HepG2 (cell line): ENCODE measurements around the gene TARBP2. TPM values are rescaled to one million over a fixed set of nuclear protein-coding genes. Genes with fewer than 3 reads are reported as not detected.

ENCODE experiments used
- ATAC-seq: fragments of 200-7000 bp; cut with Tn5 transposase; 3 replicates; pipeline ENCODE4 v1.9.1; 2020; ENCODE audit warnings: mild to moderate bottlenecking, moderate library complexity
- BruUV-seq: library from RNA; stranded (reverse); fragments of 400-500 nt; replicated peaks from 2 replicates; lab custom pipeline; 2021; lab: Mats Ljungman, UMichigan
- CTCF ChIA-PET: fragments of 300-600 bp; formaldehyde crosslinking; extraction: SDS; loops from one replicate; lab custom pipeline; 2021; ENCODE audit warnings: low total read pairs, inconsistent platforms, low intra/inter-chr PET ratio; lab: Yijun Ruan, JAX
- POLR2A ChIA-PET: fragments of 350-600 bp; sonication (Branson Sonifier 250); formaldehyde crosslinking; loops from one replicate; lab custom pipeline; 2020; ENCODE audit warnings: antibody characterized with exemption, inconsistent platforms; lab: Yijun Ruan, JAX
- DNase-seq: peaks from one replicate; pipeline ENCODE4 v3.0.0-alpha.2; 2015; ENCODE audit warnings: low spot score
- FAIRE-seq: peaks from 3 replicates; lab custom pipeline; 2011; peaks lifted over from hg19 to GRCh38; lab: Jason Lieb, UNC
- H2AFZ ChIP-seq: one replicate; pipeline ENCODE4 v1.6.1; 2011; ENCODE audit warnings: low read length, inconsistent platforms
- H3K27ac ChIP-seq: fragments of 300-600 bp; 3 replicates; pipeline ENCODE4 v1.8.0; 2011; ENCODE audit warnings: mixed run types, mild to moderate bottlenecking, mixed read lengths, low read length, inconsistent platforms; ENCODE audit not compliant: insufficient read depth; ENCODE audit errors: extremely low read length
- H3K27me3 ChIP-seq, 2 experiments: fragments of 200-600 bp in 1 of 2; 2 replicates in 1 of 2; 3 replicates in 1 of 2; pipeline versions ENCODE4 v1.6.0 to v1.8.0; 2011; ENCODE audit warnings: low read length in 2 of 2, mild to moderate bottlenecking in 2 of 2, moderate library complexity in 2 of 2, inconsistent platforms in 1 of 2; ENCODE audit not compliant: insufficient read depth in 2 of 2, control insufficient read depth in 1 of 2
- H3K36me3 ChIP-seq, 2 experiments: fragments of 200-600 bp in 1 of 2; replicated peaks in 1 of 2; 2 replicates in 1 of 2; 3 replicates in 1 of 2; pipeline versions ENCODE4 v1.5.1 to v1.8.0; 2011; ENCODE audit warnings: low read length in 2 of 2, inconsistent platforms in 1 of 2; ENCODE audit not compliant: insufficient read depth in 2 of 2, control insufficient read depth in 1 of 2
- H3K4me1 ChIP-seq: 2 replicates; pipeline ENCODE4 v1.5.1; 2012; ENCODE audit warnings: low read length, inconsistent platforms; ENCODE audit not compliant: insufficient read depth
- H3K4me2 ChIP-seq: 2 replicates; pipeline ENCODE4 v1.6.0; 2011; ENCODE audit warnings: low read depth, low read length, inconsistent platforms
- H3K4me3 ChIP-seq, 3 experiments: fragments of 200-600 bp in 1 of 3; sonication (generic), shearing (Covaris generic) in 1 of 3; replicated peaks in 1 of 3; 2 replicates each; pipeline ENCODE4 v1.5.1; 2011 to 2016; ENCODE audit warnings: low read length in 3 of 3, inconsistent platforms in 2 of 3, low read depth in 2 of 3, mild to moderate bottlenecking in 2 of 3, control low read depth in 1 of 3, mixed read lengths in 1 of 3; ENCODE audit not compliant: insufficient read depth in 1 of 3
- H3K79me2 ChIP-seq: one replicate; pipeline ENCODE4 v1.6.1; 2011; ENCODE audit warnings: low read length, inconsistent platforms; ENCODE audit not compliant: insufficient read depth
- H3K9ac ChIP-seq: 2 replicates; pipeline ENCODE4 v1.6.0; 2011; ENCODE audit warnings: mild to moderate bottlenecking, low read depth, low read length, inconsistent platforms; ENCODE audit not compliant: insufficient read depth
- H3K9me3 ChIP-seq: 2 replicates; pipeline ENCODE4 v1.5.1; 2012; ENCODE audit warnings: mild to moderate bottlenecking, low read length
- H4K20me1 ChIP-seq: 2 replicates; pipeline ENCODE4 v1.6.0; 2011; ENCODE audit warnings: inconsistent platforms, mild to moderate bottlenecking, low read length, moderate library complexity; ENCODE audit not compliant: insufficient read depth
- CCAR2 ChIP-seq: fragments of 200-400 bp; formaldehyde crosslinking; optimal IDR thresholded peaks from 2 replicates; pipeline ENCODE3; 2018; ENCODE audit warnings: low read depth, mild to moderate bottlenecking, low read length, moderate library complexity
- CTCF ChIP-seq: sonication (generic); formaldehyde crosslinking; IDR thresholded peaks from 2 replicates; pipeline ENCODE4 v1.5.0; 2020; ENCODE audit warnings: mild to moderate bottlenecking, missing genetic modification reagents, moderate library complexity
- EED ChIP-seq: sonication (generic); formaldehyde crosslinking; IDR thresholded peaks from 2 replicates; pipeline ENCODE4 v1.5.0; 2020; ENCODE audit warnings: mild to moderate bottlenecking, missing genetic modification reagents
- ELK4 ChIP-seq: sonication (generic); formaldehyde crosslinking; IDR thresholded peaks from 2 replicates; pipeline ENCODE4 v1.9.0; 2021; ENCODE audit warnings: missing genetic modification reagents, borderline replicate concordance
- EP300 ChIP-seq, 3 experiments: sonication (generic) in 1 of 3; formaldehyde crosslinking in 1 of 3; IDR thresholded peaks; 2 replicates each; pipeline versions ENCODE4 v1.5.1 to v1.6.1; 2011 to 2020; ENCODE audit warnings: low read depth in 2 of 3, low read length in 2 of 3, borderline replicate concordance in 1 of 3, improper control_type of control experiment in 1 of 3, mild to moderate bottlenecking in 1 of 3, missing genetic modification reagents in 1 of 3, moderate library complexity in 1 of 3
- HNRNPH1 ChIP-seq: fragments of 200-400 bp; formaldehyde crosslinking; optimal IDR thresholded peaks from 2 replicates; pipeline ENCODE3; 2017; ENCODE audit warnings: mild to moderate bottlenecking, low read depth, low read length
- KDM1A ChIP-seq: IDR thresholded peaks from 2 replicates; pipeline ENCODE4 v1.6.1; 2016; ENCODE audit warnings: missing compliant biosample characterization
- KLF12 ChIP-seq: sonication (generic); formaldehyde crosslinking; IDR thresholded peaks from 2 replicates; pipeline ENCODE4 v1.4.0; 2020; ENCODE audit warnings: missing genetic modification reagents, borderline replicate concordance
- MAFG ChIP-seq: sonication (generic); formaldehyde crosslinking; IDR thresholded peaks from 2 replicates; pipeline ENCODE4 v1.5.1; 2020; ENCODE audit warnings: mild to moderate bottlenecking, missing genetic modification reagents
- PRDM10 ChIP-seq: sonication (generic); formaldehyde crosslinking; IDR thresholded peaks from 2 replicates; pipeline ENCODE4 v1.4.0; 2020; ENCODE audit warnings: low read depth, missing genetic modification reagents
- SIX4 ChIP-seq: sonication (generic); formaldehyde crosslinking; IDR thresholded peaks from 2 replicates; pipeline ENCODE4 v1.4.0; 2020; ENCODE audit warnings: missing genetic modification reagents
- SOX6 ChIP-seq, 2 experiments: fragments of 450-650 bp in 1 of 2; sonication (generic) in 1 of 2; formaldehyde crosslinking in 1 of 2; IDR thresholded peaks; 2 replicates each; pipeline versions ENCODE4 v1.4.0 to v1.6.1; 2017 to 2020; ENCODE audit warnings: antibody characterized with exemption in 1 of 2, mild to moderate bottlenecking in 1 of 2, missing genetic modification reagents in 1 of 2
- ZBTB44 ChIP-seq: sonication (generic); formaldehyde crosslinking; IDR thresholded peaks from 2 replicates; pipeline ENCODE4 v1.4.0; 2020; ENCODE audit warnings: missing genetic modification reagents
- ZBTB8A ChIP-seq: sonication (generic); formaldehyde crosslinking; IDR thresholded peaks from 2 replicates; pipeline ENCODE4 v1.4.0; 2020; ENCODE audit warnings: mild to moderate bottlenecking, low read depth, missing genetic modification reagents, borderline replicate concordance
- ZNF782 ChIP-seq: sonication (generic); formaldehyde crosslinking; IDR thresholded peaks from 2 replicates; pipeline ENCODE4 v1.4.0; 2020; ENCODE audit warnings: missing genetic modification reagents, mild to moderate bottlenecking, borderline replicate concordance
- WGBS: methylation state at CpG from one replicate; pipeline ENCODE4 v1.1.6; 2017; ENCODE audit warnings: low lambda C conversion rate; 5-methylcytosine and 5-hydroxymethylcytosine counted together
- in situ Hi-C: cut with HindIII; loops from 2 replicates; pipeline ENCODE4 v1.10.0; 2017; ENCODE audit warnings: low pct_unique_long_range_greater_than_20kb; ENCODE audit not compliant: extremely low pct_ligation_motif_present
- intact Hi-C: fragments of 100-400 bp; cut with micrococcal nuclease; formaldehyde crosslinking; loops from one replicate; pipeline ENCODE4 v1.10.0; 2022; ENCODE audit not compliant: unreplicated experiment
- polyA plus RNA-seq, 8 experiments: library from polyadenylated mRNA; depleted of rRNA in 3 of 8; stranded (reverse) in 7 of 8; unstranded in 1 of 8; fragments of >200 nt; fragmentation: Illumina TruSeq in 4 of 8; extraction: Trizol in 4 of 8; gene quantifications; 2 replicates each; pipeline versions ENCODE4 v1.2.1 to v1.2.3, GENCODE V29; 2011 to 2016; ENCODE audit warnings: low read depth in 4 of 8, missing spikeins in 1 of 8, mixed read lengths in 1 of 8; ENCODE audit not compliant: insufficient read depth in 1 of 8
- total RNA-seq, 5 experiments: library from RNA; depleted of rRNA; stranded (reverse); fragments of >200 nt; fragmentation: Illumina TruSeq; extraction: Trizol; gene quantifications; 2 replicates each; pipeline ENCODE4 v1.2.3, GENCODE V29; 2016; ENCODE audit warnings: low read depth in 1 of 5

Gene TARBP2
- total and polyA plus RNA-seq, 2 of the 13 experiments (the other 11 are each of a cell fraction or from before 2014, with no cell fraction given), result 47.0 to 55.5 TPM

DNA sequence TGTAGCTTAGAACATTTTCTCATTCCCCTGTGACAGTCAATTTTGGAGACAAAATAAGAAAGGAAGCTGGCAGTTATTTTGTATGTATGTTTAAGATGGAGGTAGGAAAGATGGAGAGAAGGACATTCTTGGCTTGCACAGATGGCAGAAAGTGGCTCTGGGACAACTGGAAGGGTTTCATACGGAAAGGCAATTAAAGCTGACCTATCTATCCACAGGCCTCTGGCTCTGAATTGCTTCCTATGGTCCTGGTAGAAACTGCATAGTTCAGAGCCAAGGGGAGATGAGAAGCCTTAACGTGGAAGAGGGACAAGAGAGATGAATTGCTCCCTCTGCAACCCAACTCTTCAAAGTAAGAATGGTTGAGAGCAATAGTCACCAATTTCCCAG lies 14.2 kb downstream of the TARBP2 start:
- DNase-seq, result no peak
- H3K27me3 ChIP-seq, result no peaks in the 10 kb centered on the region
- H3K9me3 ChIP-seq, result no peaks in the 10 kb centered on the region
- ChIA-PET POLR2A (interaction anchor here (1.9 kb wide), 1 partner anchor 14 kb away, joined by 6 read pairs; the partner anchor contains the start of gene TARBP2), CTCF (no interaction called here)
- ATAC-seq, result no peak
- 97% methylated on average over 2 of the region's 2 CpGs for WGBS
- no peak overlapping the region for H2AFZ ChIP-seq
- intact Hi-C loops (no loop called here), in situ Hi-C loops (no loop called here)
- no peak overlapping the region for H3K4me2 ChIP-seq
- no TSS peak for BruUV-seq
- H3K9ac ChIP-seq, result no peak overlapping the region
- no peak for FAIRE-seq
- H3K36me3 ChIP-seq, result peaks cover 17 to 70% of the 10 kb centered on the region in 2 experiments
- no peaks in the 10 kb centered on the region for H3K4me1 ChIP-seq
- no peaks in the 10 kb centered on the region for H3K79me2 ChIP-seq
- H3K27ac ChIP-seq, result no peak overlapping the region
- no peak overlapping the region for H3K4me3 ChIP-seq
- no peaks in the 10 kb centered on the region for H4K20me1 ChIP-seq
- TF ChIP-seq KLF12, result no peak
- TF ChIP-seq ELK4 (CRISPR knock-in tag), result no peak
- TF ChIP-seq PRDM10 (CRISPR knock-in tag), result no peak
- no peak for TF ChIP-seq EED (CRISPR knock-in tag)
- TF ChIP-seq ZBTB44 (CRISPR knock-in tag), result no peak
- TF ChIP-seq SOX6 (IDR thresholded peaks at IDR 0.05), result no peak
- TF ChIP-seq SOX6 (CRISPR knock-in tag; IDR thresholded peaks at IDR 0.05), result no peak
- TF ChIP-seq ZBTB8A, result no peak
- no peak for TF ChIP-seq EP300 (IDR thresholded peaks at IDR 0.05; ENCODE audit: low read depth in 2 of 2, low read length in 2 of 2)
- no peak for TF ChIP-seq EP300 (CRISPR knock-in tag; IDR thresholded peaks at IDR 0.05; ENCODE audit: borderline replicate concordance)
- no peak for TF ChIP-seq ZNF782 (CRISPR knock-in tag)
- no peak for TF ChIP-seq CCAR2
- no peak for TF ChIP-seq HNRNPH1
- no peak for TF ChIP-seq KDM1A
- TF ChIP-seq SIX4 (CRISPR knock-in tag), result no peak
- no peak for TF ChIP-seq MAFG (CRISPR knock-in tag)
- TF ChIP-seq CTCF (CRISPR knock-in tag), result no peak
